PC-9 (cell line): Measurements from ENCODE around the gene HMGB2. TPM values are rescaled to one million over a fixed set of nuclear protein-coding genes. Genes with fewer than 3 reads are reported as not detected.
A peak's percentile ranks its signal among the peaks of the same experiment; 100 is the strongest.

ENCODE experiments used
- BruUV-seq: library from RNA; stranded (reverse); fragments of 400-500 nt; replicated peaks from 2 replicates; lab custom pipeline; 2021; lab: Mats Ljungman, UMichigan
- CTCF ChIA-PET: fragments of 300-600 bp; sonication (Branson Sonifier 250); formaldehyde crosslinking; loops from one replicate; lab custom pipeline; 2022; ENCODE audit warnings: antibody characterized with exemption; lab: Charles Lee
- POLR2A ChIA-PET: fragments of 300-600 bp; sonication (Branson Sonifier 250); formaldehyde crosslinking; loops from one replicate; lab custom pipeline; 2022; ENCODE audit warnings: antibody characterized with exemption; ENCODE audit not compliant: unreplicated experiment; lab: Charles Lee
- DNase-seq, 2 experiments: peaks; one replicate each; pipeline versions ENCODE4 v3.0.0 to v3.0.0-alpha.2; 2015 to 2022; ENCODE audit warnings: mixed read lengths in 1 of 2
- H2AFZ ChIP-seq: fragments of 200-600 bp; sonication (generic); 2 replicates; pipeline ENCODE4 v1.8.1; 2017; ENCODE audit warnings: antibody characterized with exemption
- H3F3A ChIP-seq: fragments of 200-600 bp; sonication (generic); 2 replicates; pipeline ENCODE4 v1.8.1; 2017; ENCODE audit warnings: antibody characterized with exemption, mild to moderate bottlenecking, low read depth; ENCODE audit not compliant: insufficient read depth
- H3K27ac ChIP-seq: fragments of 200-600 bp; sonication (generic); 2 replicates; pipeline ENCODE4 v1.6.1; 2016; ENCODE audit warnings: mixed run types
- H3K27me3 ChIP-seq: fragments of 200-600 bp; sonication (generic); 2 replicates; pipeline ENCODE4 v1.6.1; 2016; ENCODE audit warnings: low read depth, mixed run types; ENCODE audit not compliant: insufficient read depth
- H3K36me3 ChIP-seq: fragments of 200-600 bp; sonication (generic); 2 replicates; pipeline ENCODE4 v1.6.1; 2016; ENCODE audit warnings: low read depth, mixed run types
- H3K4me1 ChIP-seq: fragments of 200-600 bp; sonication (generic); replicated peaks from 2 replicates; pipeline ENCODE4 v1.6.1; 2016; ENCODE audit warnings: mixed run types; ENCODE audit not compliant: insufficient read depth
- H3K4me2 ChIP-seq: fragments of 200-600 bp; sonication (generic); 2 replicates; pipeline ENCODE4 v1.6.1; 2017; ENCODE audit warnings: mixed run types
- H3K4me3 ChIP-seq: fragments of 200-600 bp; sonication (generic); 2 replicates; pipeline ENCODE4 v1.6.1; 2016; ENCODE audit warnings: mixed run types
- H3K79me2 ChIP-seq: fragments of 200-600 bp; sonication (generic); 2 replicates; pipeline ENCODE4 v1.6.1; 2017; ENCODE audit warnings: low read depth, mixed run types
- H3K9me2 ChIP-seq: fragments of 200-600 bp; sonication (generic); 2 replicates; pipeline ENCODE4 v1.8.1; 2017; ENCODE audit warnings: mild to moderate bottlenecking; ENCODE audit not compliant: insufficient read depth
- H3K9me3 ChIP-seq: fragments of 200-600 bp; sonication (generic); 2 replicates; pipeline ENCODE4 v1.8.1; 2016; ENCODE audit warnings: low read depth; ENCODE audit not compliant: insufficient read depth
- H4K20me1 ChIP-seq: fragments of 200-600 bp; sonication (generic); 2 replicates; pipeline ENCODE4 v1.8.1; 2017; ENCODE audit not compliant: insufficient read depth
- EZH2 ChIP-seq: fragments of 200-600 bp; sonication (generic); IDR thresholded peaks from 2 replicates; pipeline ENCODE4 v1.8.0; 2017; ENCODE audit warnings: antibody characterized with exemption, low read depth
- intact Hi-C: fragments of 100-400 bp; cut with micrococcal nuclease; formaldehyde crosslinking; loops from one replicate; pipeline ENCODE4 v1.10.0; 2022; ENCODE audit not compliant: unreplicated experiment
- total RNA-seq: library from RNA; stranded (reverse); gene quantifications from 2 replicates; pipeline ENCODE4 v1.2.3, GENCODE V29; 2021
- TF ChIP-seq, protein P1 (sequence below): fragments of 200-600 bp; sonication (generic); conservative IDR thresholded peaks from 2 replicates; pipeline ENCODE4 v1.6.1; 2017; ENCODE audit warnings: mixed run types, antibody characterized with exemption, mild to moderate bottlenecking, moderate library complexity

HMGB2 gene
- total RNA-seq, 1 experiment from 2014 or later: 213 TPM

DNA sequence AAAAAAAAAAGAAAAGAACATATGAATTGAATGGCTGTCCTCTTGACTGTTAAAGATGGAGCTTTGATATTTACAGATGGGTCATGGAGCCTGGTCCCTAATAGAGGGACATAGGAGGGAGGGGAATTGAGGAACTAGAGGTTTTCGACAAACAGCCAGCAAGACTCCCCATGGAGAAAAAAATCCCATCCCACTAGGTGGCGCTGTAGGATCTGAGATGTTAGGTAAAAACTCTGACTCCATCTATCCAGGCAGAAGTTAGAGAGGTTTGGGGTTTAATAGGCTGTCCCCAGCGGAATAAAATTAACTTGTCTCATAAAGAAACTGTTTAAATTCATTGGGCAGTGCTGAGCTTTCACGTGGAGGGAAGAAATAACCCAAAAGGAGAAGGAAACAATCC lies 45.9 kb downstream of the HMGB2 start:
- H3K27me3 ChIP-seq: no peaks in the 10 kb centered on the region
- no peaks in the 10 kb centered on the region for H3F3A ChIP-seq
- no peak for TF ChIP-seq EZH2
- TF ChIP-seq, protein P1, sequence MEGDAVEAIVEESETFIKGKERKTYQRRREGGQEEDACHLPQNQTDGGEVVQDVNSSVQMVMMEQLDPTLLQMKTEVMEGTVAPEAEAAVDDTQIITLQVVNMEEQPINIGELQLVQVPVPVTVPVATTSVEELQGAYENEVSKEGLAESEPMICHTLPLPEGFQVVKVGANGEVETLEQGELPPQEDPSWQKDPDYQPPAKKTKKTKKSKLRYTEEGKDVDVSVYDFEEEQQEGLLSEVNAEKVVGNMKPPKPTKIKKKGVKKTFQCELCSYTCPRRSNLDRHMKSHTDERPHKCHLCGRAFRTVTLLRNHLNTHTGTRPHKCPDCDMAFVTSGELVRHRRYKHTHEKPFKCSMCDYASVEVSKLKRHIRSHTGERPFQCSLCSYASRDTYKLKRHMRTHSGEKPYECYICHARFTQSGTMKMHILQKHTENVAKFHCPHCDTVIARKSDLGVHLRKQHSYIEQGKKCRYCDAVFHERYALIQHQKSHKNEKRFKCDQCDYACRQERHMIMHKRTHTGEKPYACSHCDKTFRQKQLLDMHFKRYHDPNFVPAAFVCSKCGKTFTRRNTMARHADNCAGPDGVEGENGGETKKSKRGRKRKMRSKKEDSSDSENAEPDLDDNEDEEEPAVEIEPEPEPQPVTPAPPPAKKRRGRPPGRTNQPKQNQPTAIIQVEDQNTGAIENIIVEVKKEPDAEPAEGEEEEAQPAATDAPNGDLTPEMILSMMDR: peak; percentile 66
- no peak overlapping the region for H2AFZ ChIP-seq
- BruUV-seq: no TSS peak
- H3K79me2 ChIP-seq: no peaks in the 10 kb centered on the region
- DNase-seq: peak in 1 of 2 experiments; percentile 12
- intact Hi-C loops: no loop called here
- no peaks in the 10 kb centered on the region for H3K36me3 ChIP-seq
- no peak overlapping the region for H3K4me2 ChIP-seq
- H4K20me1 ChIP-seq: no peaks in the 10 kb centered on the region
- H3K27ac ChIP-seq: no peak overlapping the region
- ChIA-PET POLR2A (no interaction called here), CTCF (no interaction called here)
- H3K9me2 ChIP-seq: no peaks in the 10 kb centered on the region
- H3K9me3 ChIP-seq: no peaks in the 10 kb centered on the region; the same call in 1 of the 2 replicates
- H3K4me1 ChIP-seq: no peaks in the 10 kb centered on the region
- no peak overlapping the region for H3K4me3 ChIP-seq

- no TSS peak for BruUV-seq
- Histone ChIP-seq H3K9me2 (no peaks in the 10 kb centered on the region), H3K4me3 (no peak overlapping the region), H3K79me2 (no peaks in the 10 kb centered on the region), H2AFZ (no peak overlapping the region), H3F3A (no peaks in the 10 kb centered on the region), H3K4me2 (no peak overlapping the region), H3K27ac (no peak overlapping the region), H3K4me1 (no peaks in the 10 kb centered on the region), H4K20me1 (no peaks in the 10 kb centered on the region), H3K9me3 (no peaks in the 10 kb centered on the region; the same call in 1 of the 2 replicates), H3K36me3 (no peaks in the 10 kb centered on the region), H3K27me3 (no peaks in the 10 kb centered on the region)
- intact Hi-C loops: no loop called here
- ChIA-PET CTCF (no interaction called here), POLR2A (no interaction called here)
- DNase-seq: no peak
- TF ChIP-seq, protein P1: no peak
- TF ChIP-seq EZH2: no peak
Observed at GRCh38 chr4:173287486-173287885, 46.7 kb downstream of the HMGB2 start.

GRCh38 chr4:173284463-173284862 lies 49.7 kb downstream of the HMGB2 start:
- H2AFZ ChIP-seq: no peak overlapping the region
- no peak overlapping the region for H3K27ac ChIP-seq
- no peaks in the 10 kb centered on the region for H3K4me1 ChIP-seq
- ChIA-PET POLR2A (no interaction called here), CTCF (no interaction called here)
- no peak overlapping the region for H3K4me2 ChIP-seq
- intact Hi-C loops: no loop called here
- H3K27me3 ChIP-seq: no peaks in the 10 kb centered on the region
- BruUV-seq: no TSS peak
- no peaks in the 10 kb centered on the region for H3K79me2 ChIP-seq
- no peak overlapping the region for H3K4me3 ChIP-seq
- H3K36me3 ChIP-seq: no peaks in the 10 kb centered on the region
- no peak for TF ChIP-seq EZH2
- TF ChIP-seq, protein P1: no peak
- H4K20me1 ChIP-seq: no peaks in the 10 kb centered on the region
- no peaks in the 10 kb centered on the region for H3F3A ChIP-seq
- no peaks in the 10 kb centered on the region for H3K9me2 ChIP-seq
- DNase-seq: no peak
- no peaks in the 10 kb centered on the region; the same call in 1 of the 2 replicates for H3K9me3 ChIP-seq
